NK-92 (cell line): ENCODE measurements around the gene ZDHHC21.

Source experiments
- DNase-seq: peaks from one replicate; lab custom pipeline; 2025; ENCODE audit not compliant: unreplicated experiment; lab: John Stamatoyannopoulos, UW

The ZDHHC21 gene, protein sequence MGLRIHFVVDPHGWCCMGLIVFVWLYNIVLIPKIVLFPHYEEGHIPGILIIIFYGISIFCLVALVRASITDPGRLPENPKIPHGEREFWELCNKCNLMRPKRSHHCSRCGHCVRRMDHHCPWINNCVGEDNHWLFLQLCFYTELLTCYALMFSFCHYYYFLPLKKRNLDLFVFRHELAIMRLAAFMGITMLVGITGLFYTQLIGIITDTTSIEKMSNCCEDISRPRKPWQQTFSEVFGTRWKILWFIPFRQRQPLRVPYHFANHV

GRCh38 chr9:14693251-14693861 is at the start of gene ZDHHC21:
TSS of gene ZDHHC21 (minus strand) at chr9:14693432. CDS start at chr9:14674340, 19,092 bp downstream.
- no peak for DNase-seq

DNA sequence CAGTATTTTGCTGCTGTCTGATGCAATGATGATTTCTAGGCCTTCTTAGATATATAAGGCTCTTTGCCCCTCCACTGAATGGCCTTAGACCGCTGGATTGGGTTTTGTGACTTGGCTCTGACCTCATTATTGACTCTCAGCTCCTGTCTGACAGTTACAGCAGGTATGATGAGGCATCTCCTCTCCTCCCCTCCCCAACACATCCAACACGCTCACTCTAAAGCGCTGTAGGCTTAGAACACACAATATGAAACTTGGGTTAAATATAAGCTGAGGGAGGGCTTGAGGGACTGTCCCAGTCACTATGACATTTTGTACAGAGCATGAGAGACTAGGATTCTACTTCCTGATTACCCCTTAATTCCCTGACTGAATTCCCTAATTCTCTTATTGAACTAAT is 48.1 kb upstream of the ZDHHC21 start:
- no peak for DNase-seq

GRCh38 chr9:14733133-14733532 is 39.9 kb upstream of the ZDHHC21 start:
- DNase-seq: no peak

GRCh38 chr9:14731294-14731981 is 38.2 kb upstream of the ZDHHC21 start:
- DNase-seq: no peak

DNA sequence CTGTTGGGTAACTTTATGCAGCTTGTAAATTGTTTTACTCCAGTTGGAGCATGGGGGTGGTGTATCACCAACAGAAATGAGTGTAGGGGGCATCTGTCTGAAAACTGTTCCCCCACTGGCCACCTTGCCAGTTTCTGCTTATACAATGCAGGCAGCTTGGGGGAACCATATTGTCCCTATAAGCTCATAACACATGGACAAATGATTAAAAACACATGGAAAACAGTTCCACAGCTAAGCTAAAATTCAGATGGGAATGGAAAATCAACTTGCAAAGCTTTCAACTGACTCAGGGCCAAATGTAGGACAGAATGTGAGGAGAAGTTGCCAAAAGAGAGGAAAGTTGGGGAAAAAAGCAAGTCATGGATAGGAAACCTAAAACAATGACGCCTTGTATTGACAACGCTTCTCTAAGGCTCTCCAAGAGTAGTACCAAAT is 37.2 kb upstream of the ZDHHC21 start:
- no peak for DNase-seq

DNA sequence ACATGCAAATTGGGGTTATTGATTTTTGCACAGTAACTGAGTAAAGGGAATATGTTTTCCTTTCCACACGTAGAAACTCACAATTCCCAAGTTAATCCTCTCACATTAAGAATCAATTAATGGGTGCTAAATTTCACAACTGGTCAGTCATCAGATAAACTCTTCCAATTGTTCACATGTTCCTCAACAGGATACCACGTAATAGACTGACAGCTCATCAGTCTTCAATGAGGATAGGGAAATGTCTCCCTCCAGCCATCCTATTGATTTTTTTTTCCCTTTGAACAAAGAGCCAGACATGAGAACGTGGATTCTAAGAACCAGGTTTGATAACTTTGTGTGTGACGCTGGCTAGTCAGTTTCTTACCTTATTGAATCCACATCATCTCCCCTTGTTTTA is 30.1 kb upstream of the ZDHHC21 start:
- DNase-seq: no peak

DNA sequence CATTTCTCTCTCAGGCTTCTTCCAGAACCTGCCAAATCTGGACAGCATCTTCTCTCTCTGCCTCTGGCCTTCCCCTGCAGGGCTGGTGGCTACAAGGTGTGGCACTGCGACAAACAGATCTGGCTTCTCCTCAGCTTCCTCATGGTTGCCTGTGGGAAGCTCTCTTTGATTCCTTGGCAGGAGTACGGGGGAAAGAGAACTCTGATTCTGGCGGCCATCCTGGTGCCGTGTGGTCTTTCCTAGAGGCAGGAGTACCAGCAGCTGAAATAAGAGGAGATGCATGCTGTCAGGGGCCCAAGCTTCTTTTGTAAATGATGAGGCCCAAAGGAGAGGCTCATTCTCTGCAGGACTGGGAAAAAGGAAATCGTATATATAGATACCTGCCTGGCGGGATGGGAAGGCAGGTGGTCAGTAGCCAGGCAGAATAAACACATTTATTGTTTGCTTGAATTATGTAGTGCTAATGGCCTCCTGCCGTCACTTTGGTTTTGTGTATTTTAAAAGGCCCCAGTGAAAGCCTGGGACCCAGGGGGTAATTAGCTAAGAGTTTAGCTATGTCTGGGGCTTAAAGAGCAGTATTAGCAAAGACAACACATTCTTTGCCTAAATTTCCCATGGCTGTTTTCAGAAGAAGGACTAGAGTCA is 29.3 kb upstream of the ZDHHC21 start, which contains the start of gene CER1:
TSS of gene CER1 (minus strand) at position 343 of the 645 bp plus-strand sequence. CDS start at position 282, 61 bp downstream.
- no peak for DNase-seq

- no peak for DNase-seq
Measured at GRCh38 chr9:14719231-14719923, 26.1 kb upstream of the ZDHHC21 start.

- no peak for DNase-seq
Measured at GRCh38 chr9:14715102-14715501, 21.9 kb upstream of the ZDHHC21 start.

- no peak for DNase-seq
Measured at GRCh38 chr9:14713187-14713767, 20.0 kb upstream of the ZDHHC21 start.

DNA sequence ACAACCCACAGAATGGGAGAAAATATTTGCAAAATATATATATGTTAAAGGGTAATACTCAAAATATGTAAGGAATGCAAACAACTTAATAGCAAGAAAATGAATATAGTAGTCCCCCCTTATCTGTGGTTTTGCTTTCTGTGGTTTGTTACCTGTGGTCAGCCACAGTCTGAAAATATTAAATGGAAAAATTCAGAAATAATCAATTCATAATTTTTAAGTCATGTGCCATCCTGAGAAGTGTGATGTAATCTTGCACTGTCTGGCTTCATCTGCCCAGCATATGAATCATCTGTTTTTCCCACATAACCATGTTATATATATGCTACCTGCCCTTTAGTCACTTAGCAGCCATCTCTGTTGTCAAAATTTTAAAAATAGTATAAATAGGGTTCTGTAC is 17.6 kb upstream of the ZDHHC21 start:
- DNase-seq: no peak

DNA sequence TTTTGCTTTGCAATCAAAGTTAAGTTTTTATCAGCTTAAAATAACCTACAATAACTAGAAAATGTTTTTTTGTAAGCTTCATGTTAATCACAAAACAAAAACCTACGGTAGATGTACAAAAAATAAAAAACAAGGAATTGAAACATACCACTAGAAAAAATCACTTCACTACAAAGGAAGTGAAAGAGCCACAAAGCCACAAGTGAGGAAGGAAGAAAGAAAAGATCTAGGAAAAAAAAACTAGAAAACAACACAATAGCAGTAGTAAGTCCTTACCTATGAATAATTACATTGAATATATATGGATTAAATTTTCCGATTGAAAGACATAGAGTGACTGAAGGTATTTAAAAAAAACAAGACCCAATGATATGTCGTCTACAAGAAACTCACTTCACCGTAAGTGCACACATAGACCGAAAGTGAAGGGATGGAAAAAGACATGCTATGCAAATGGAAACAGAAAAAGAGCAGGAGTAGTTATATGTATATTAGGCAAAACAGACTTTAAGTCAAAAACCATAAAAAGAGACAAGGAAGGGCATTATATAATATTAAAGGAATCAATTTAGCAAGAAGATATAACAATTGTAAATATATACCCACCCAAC is 13.4 kb upstream of the ZDHHC21 start:
- DNase-seq: no peak

- no peak for DNase-seq
Measured at GRCh38 chr9:14705079-14705478, 11.8 kb upstream of the ZDHHC21 start.

GRCh38 chr9:14704281-14704680 is 11.0 kb upstream of the ZDHHC21 start:
- no peak for DNase-seq

DNA sequence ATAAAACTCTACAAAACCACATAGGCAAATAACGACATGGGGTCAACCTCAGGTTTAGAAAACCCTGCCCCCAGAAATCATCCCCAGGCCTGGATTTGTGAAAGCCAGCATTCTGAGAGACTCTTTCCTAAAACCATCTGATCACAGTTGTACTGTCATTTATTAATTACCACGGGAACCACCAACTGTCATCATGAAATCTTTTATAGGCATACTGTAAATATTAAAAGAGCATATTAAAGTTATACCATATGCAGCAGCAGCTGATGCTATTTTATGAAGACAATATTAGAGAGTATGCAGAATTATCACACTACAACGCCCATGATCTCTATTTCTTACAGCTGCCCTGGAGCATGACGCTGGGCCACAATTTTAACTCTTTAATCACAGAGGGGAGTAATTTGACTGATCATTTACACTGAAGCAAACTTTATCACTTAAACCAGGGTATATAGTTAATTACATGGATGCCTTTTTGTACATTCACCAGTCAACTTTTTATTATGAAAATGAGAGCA is 9.0 kb upstream of the ZDHHC21 start:
- DNase-seq: no peak

- no peak for DNase-seq
Measured at GRCh38 chr9:14692470-14693250, 572 bp downstream of the ZDHHC21 start.

GRCh38 chr9:14690948-14691730 is 2.1 kb downstream of the ZDHHC21 start:
- DNase-seq: no peak

DNA sequence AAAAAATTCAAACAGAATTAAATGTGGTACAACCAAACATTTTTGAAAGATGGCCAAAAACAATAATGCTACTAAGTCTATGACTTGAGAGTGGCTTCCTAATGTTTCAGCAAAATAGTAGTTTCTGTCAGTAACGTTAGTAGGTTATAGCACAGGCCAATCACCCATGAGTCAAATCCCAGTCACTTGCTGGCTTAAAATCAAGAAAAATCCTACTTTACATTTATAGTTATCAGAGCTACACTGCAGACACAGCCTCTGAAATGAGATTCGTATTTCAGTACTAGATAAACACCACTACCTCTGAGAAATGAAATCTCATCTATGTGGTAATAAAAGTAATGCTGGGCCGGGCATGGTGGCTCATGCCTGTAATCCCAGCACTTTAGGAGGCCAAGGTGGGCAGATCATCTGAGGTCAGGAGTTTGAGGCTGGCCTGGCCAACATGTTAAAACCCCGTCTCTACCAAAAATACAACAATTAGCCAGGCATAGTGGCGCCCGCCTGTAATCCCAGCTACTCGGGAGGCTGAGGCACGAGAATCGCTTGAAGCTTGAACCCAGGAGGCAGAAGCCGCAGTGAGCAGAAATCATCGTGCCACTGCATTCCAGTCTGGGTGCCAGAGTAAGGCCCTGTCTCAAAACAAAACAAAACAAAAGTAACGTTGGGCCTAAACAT is 6.1 kb downstream of the ZDHHC21 start:
- DNase-seq: no peak
